CD4-positive, alpha-beta T cell (primary cell): ENCODE measurements around the gene TMSB15B. TPM values are rescaled to one million over a fixed set of nuclear protein-coding genes. Genes with fewer than 3 reads are reported as not detected.
"Not testable (repeated sequence)": the region's sequence is repeated elsewhere in the genome, so short reads cannot be mapped to it uniquely, and the experiment has no call there.

Experiments
- ATAC-seq: fragments of 200-7000 bp; cut with Tn5 transposase; one replicate; pipeline ENCODE4 v1.10.0; 2022; ENCODE audit warnings: mild to moderate bottlenecking; ENCODE audit not compliant: poor library complexity
- CTCF ChIA-PET: fragments of 350-600 bp; sonication (Branson Sonifier 250); formaldehyde crosslinking; loops from one replicate; lab custom pipeline; 2021; ENCODE audit warnings: antibody characterized with exemption, inconsistent platforms; lab: Charles Lee
- POLR2A ChIA-PET: fragments of 350-600 bp; sonication (Branson Sonifier 250); formaldehyde crosslinking; loops from one replicate; lab custom pipeline; 2021; ENCODE audit warnings: antibody characterized with exemption, inconsistent platforms; lab: Charles Lee
- DNase-seq, 14 experiments: peaks; one replicate each; pipeline ENCODE4 v3.0.0-alpha.2; 2013 to 2020; ENCODE audit warnings: mixed read lengths in 2 of 14
- H3K27ac ChIP-seq, 2 donors: one replicate each; pipeline versions ENCODE4 v1.5.1 to v1.7.0; 2013; ENCODE audit warnings: low read length in 2 of 2, low read depth in 1 of 2, mild to moderate bottlenecking in 1 of 2
- H3K27me3 ChIP-seq, 2 experiments: 1 replicate in 1 of 2; 2 replicates in 1 of 2; pipeline versions ENCODE4 v1.6.1 to v1.7.0; 2013; ENCODE audit warnings: low read length in 2 of 2, control low read depth in 1 of 2, mild to moderate bottlenecking in 1 of 2, moderate library complexity in 1 of 2; ENCODE audit not compliant: insufficient read depth in 2 of 2, control insufficient read depth in 1 of 2
- H3K36me3 ChIP-seq: one replicate; pipeline ENCODE4 v1.6.1; 2013; ENCODE audit warnings: low read length, control low read depth; ENCODE audit not compliant: insufficient read depth
- H3K4me1 ChIP-seq: one replicate; pipeline ENCODE4 v1.6.1; 2013; ENCODE audit warnings: low read length, control low read depth; ENCODE audit not compliant: insufficient read depth
- H3K4me3 ChIP-seq: one replicate; pipeline ENCODE4 v1.5.1; 2013; ENCODE audit warnings: mild to moderate bottlenecking, low read length, moderate library complexity
- H3K9me3 ChIP-seq, 2 experiments: 1 replicate in 1 of 2; 2 replicates in 1 of 2; pipeline versions ENCODE4 v1.6.1 to v1.7.0; 2013; ENCODE audit warnings: low read length in 2 of 2, mild to moderate bottlenecking in 2 of 2, control low read depth in 1 of 2, moderate library complexity in 1 of 2; ENCODE audit not compliant: control insufficient read depth in 1 of 2, insufficient read depth in 1 of 2
- H3K27ac Mint-ChIP-seq: one replicate; pipeline ENCODE4 v1.8.0; 2020; ENCODE audit warnings: mixed read lengths
- H3K27me3 Mint-ChIP-seq: one replicate; pipeline ENCODE4 v1.8.0; 2021; ENCODE audit warnings: mixed read lengths
- H3K36me3 Mint-ChIP-seq: one replicate; pipeline ENCODE4 v1.8.0; 2021; ENCODE audit warnings: low read depth, mixed read lengths
- H3K4me1 Mint-ChIP-seq: one replicate; pipeline ENCODE4 v1.8.0; 2021; ENCODE audit warnings: low read depth, mixed read lengths
- H3K4me3 Mint-ChIP-seq: one replicate; pipeline ENCODE4 v1.8.0; 2020; ENCODE audit warnings: mild to moderate bottlenecking, mixed read lengths
- H3K9me3 Mint-ChIP-seq: one replicate; pipeline ENCODE4 v1.8.0; 2020; ENCODE audit warnings: mixed read lengths
- intact Hi-C, 2 experiments: fragments of 100-400 bp; cut with DNase I in 1 of 2; cut with micrococcal nuclease in 1 of 2; formaldehyde crosslinking; loops; one replicate each; pipeline versions ENCODE4 v1.15.1 to v1.9.0; 2023 to 2025; cut with DNase I, micrococcal nuclease
- total RNA-seq, 174 experiments: library from RNA in 2 of 174; stranded (reverse) in 2 of 174; gene quantifications; one replicate each; pipeline ENCODE4 v1.2.3 and lab custom pipeline; 2021 to 2026
- TF ChIP-seq, protein P1 (sequence below): fragments of 200-600 bp; IDR thresholded peaks from one replicate; pipeline ENCODE4 v1.8.0; 2022; ENCODE audit warnings: antibody characterized with exemption, mild to moderate bottlenecking

Gene TMSB15B
- total RNA-seq, 2 experiments from 2014 or later, result 8.0 to 9.0 TPM

DNA sequence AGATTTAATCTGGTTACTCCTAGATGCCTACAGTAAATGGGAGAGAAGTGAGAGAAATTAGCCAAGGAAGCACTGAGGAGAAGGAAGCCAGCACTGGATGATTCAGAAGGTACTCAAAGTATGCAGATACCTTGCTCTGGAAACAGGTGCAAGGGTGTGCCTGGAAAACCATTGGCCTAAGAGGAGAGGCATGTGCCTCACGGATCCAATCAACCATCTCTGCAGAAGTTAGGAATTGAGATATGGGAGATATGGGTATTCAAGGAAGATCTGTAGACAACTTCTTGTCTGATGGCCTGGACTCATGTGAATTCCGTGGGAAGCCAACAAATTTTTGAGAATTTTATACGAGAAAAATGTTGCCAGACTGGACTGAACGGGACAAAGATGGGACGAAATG lies 46.4 kb downstream of the TMSB15B start:
- ChIA-PET POLR2A (no interaction called here), CTCF (no interaction called here)
- no peaks in the 10 kb centered on the region for H3K4me1 Mint-ChIP-seq
- Histone ChIP-seq H3K4me3 (no peak overlapping the region), H3K4me1 (no peaks in the 10 kb centered on the region), H3K27me3 (peaks cover 0 to 3% of the 10 kb centered on the region in 2 experiments), H3K27ac (no peak overlapping the region), H3K36me3 (no peaks in the 10 kb centered on the region), H3K9me3 (no peaks in the 10 kb centered on the region)
- no peak overlapping the region for H3K4me3 Mint-ChIP-seq
- ATAC-seq (no peak), DNase-seq (no peak)
- intact Hi-C loops, result no loop called here
- H3K27me3 Mint-ChIP-seq, result peaks cover 6% of the 10 kb centered on the region
- no peaks in the 10 kb centered on the region for H3K9me3 Mint-ChIP-seq
- no peak overlapping the region for H3K27ac Mint-ChIP-seq
- TF ChIP-seq, protein P1, sequence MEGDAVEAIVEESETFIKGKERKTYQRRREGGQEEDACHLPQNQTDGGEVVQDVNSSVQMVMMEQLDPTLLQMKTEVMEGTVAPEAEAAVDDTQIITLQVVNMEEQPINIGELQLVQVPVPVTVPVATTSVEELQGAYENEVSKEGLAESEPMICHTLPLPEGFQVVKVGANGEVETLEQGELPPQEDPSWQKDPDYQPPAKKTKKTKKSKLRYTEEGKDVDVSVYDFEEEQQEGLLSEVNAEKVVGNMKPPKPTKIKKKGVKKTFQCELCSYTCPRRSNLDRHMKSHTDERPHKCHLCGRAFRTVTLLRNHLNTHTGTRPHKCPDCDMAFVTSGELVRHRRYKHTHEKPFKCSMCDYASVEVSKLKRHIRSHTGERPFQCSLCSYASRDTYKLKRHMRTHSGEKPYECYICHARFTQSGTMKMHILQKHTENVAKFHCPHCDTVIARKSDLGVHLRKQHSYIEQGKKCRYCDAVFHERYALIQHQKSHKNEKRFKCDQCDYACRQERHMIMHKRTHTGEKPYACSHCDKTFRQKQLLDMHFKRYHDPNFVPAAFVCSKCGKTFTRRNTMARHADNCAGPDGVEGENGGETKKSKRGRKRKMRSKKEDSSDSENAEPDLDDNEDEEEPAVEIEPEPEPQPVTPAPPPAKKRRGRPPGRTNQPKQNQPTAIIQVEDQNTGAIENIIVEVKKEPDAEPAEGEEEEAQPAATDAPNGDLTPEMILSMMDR, result no peak
- H3K36me3 Mint-ChIP-seq, result no peaks in the 10 kb centered on the region

DNA sequence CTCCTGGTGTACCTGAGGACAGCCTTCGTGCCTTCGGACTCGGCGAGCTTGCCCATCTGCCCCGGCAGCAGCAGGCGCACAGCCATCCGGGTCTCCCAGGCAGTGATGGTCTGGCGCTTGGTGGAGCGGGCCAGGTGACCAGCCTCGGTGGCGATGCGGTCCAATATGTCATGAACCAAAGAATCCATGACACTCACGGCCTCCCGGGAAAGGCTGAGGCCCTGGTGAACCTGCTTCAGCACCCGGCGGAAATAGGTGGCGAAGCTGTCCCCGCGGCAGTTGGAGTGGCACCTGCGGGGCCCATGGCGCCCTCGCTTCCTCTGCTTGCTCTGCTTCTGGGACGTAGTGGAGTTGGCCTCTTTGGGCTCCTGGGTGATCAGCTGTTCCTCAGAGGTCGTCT lies 50.7 kb downstream of the TMSB15B start:
- no peak for ATAC-seq
- intact Hi-C loops, result no loop called here
- ChIA-PET CTCF (no interaction called here), POLR2A (no interaction called here)
- H3K4me1 Mint-ChIP-seq, result no peaks in the 10 kb centered on the region
- H3K9me3 Mint-ChIP-seq, result no peaks in the 10 kb centered on the region
- Histone ChIP-seq H3K9me3 (no peaks in the 10 kb centered on the region), H3K27ac (no peak overlapping the region), H3K27me3 (peaks cover 0 to 3% of the 10 kb centered on the region in 2 experiments), H3K4me1 (no peaks in the 10 kb centered on the region), H3K4me3 (no peak overlapping the region), H3K36me3 (no peaks in the 10 kb centered on the region)
- H3K27me3 Mint-ChIP-seq, result no peaks in the 10 kb centered on the region
- no peaks in the 10 kb centered on the region for H3K36me3 Mint-ChIP-seq
- no peak overlapping the region for H3K4me3 Mint-ChIP-seq
- TF ChIP-seq, protein P1, result no peak
- H3K27ac Mint-ChIP-seq, result no peak overlapping the region
- no peak for DNase-seq

DNA sequence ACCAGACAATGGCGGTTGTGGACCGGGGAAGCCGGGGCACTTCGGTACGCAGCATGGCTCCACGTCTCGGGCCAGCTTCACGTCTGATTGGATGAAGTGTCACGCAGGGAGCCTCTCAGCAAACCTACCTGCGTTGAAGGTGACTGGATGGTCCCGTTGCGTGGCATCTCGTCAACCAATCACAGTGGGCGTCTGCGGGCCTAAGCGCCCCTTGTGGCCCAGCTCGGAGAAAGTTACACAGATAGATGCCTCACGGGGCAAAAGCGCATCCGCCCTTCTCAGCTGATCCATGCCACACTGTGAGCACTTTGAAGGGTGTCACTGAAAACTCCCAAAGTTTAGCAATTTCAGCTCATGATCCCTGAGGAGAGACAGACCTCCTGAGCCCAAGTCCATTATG lies 51.2 kb downstream of the TMSB15B start, which contains the start of gene H2BW1:
Gene H2BW1, minus strand, starts transcription at position 103 of the 400 bp plus-strand sequence. CDS start 132 bp downstream, outside the sequence.
- Mint-ChIP-seq H3K9me3 (no peaks in the 10 kb centered on the region), H3K27me3 (no peaks in the 10 kb centered on the region), H3K27ac (no peak within 1 kb of the TSS), H3K36me3 (no peaks in the 10 kb centered on the region), H3K4me1 (no peaks in the 10 kb centered on the region), H3K4me3 (no peak within 1 kb of the TSS)
- intact Hi-C loops, result no loop called here
- Histone ChIP-seq H3K27ac (no peak within 1 kb of the TSS), H3K4me1 (no peaks in the 10 kb centered on the region), H3K4me3 (no peak within 1 kb of the TSS), H3K36me3 (no peaks in the 10 kb centered on the region), H3K9me3 (no peaks in the 10 kb centered on the region), H3K27me3 (peaks cover 0 to 3% of the 10 kb centered on the region in 2 experiments)
- CTCF ChIA-PET, result no interaction called here
- ATAC-seq (no peak), DNase-seq (no peak)
- TF ChIP-seq, protein P1, result no peak
- POLR2A ChIA-PET, result no interaction called here

DNA sequence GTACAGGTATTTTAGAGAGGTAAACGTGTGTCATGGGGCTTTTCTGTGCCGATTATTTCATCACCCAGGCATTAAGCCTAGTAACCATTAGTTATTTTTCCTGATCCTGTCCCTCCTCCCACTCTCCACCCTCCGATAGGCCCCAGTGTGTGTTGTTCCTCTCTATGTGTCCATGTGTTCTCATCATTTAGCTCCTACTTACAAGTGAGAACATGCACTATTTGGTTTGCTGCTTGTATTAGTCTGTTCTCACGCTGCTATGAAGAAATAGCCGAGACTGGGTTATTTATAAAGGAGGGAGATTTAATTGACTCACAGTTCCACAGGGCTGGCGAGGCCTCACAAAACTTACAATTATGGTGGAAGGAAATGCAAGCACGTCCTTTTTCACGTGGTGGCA lies 53.1 kb downstream of the TMSB15B start:
- POLR2A ChIA-PET, DNase-seq, H3K27ac ChIP-seq, ATAC-seq, H3K36me3 ChIP-seq, intact Hi-C loops, H3K4me3 ChIP-seq, H3K4me1 Mint-ChIP-seq, H3K27ac Mint-ChIP-seq, H3K27me3 ChIP-seq, H3K4me1 ChIP-seq, H3K9me3 ChIP-seq, H3K4me3 Mint-ChIP-seq, H3K27me3 Mint-ChIP-seq, CTCF ChIA-PET, H3K36me3 Mint-ChIP-seq, H3K9me3 Mint-ChIP-seq: not testable (repeated sequence)
